HEK293 (cell line): ENCODE results near the gene SHE.
A peak's percentile ranks its signal among the peaks of the same experiment; 100 is the strongest.

ENCODE experiments used
- CTCF ChIA-PET: fragments of 350-600 bp; formaldehyde crosslinking; extraction: SDS; loops from one replicate; lab custom pipeline; 2021; ENCODE audit warnings: antibody characterized with exemption; lab: Yijun Ruan, JAX
- POLR2A ChIA-PET: fragments of 300-600 bp; formaldehyde crosslinking; extraction: SDS; loops from one replicate; lab custom pipeline; 2020; ENCODE audit warnings: antibody characterized with exemption, inconsistent platforms; lab: Yijun Ruan, JAX
- H3K27ac ChIP-seq: fragments of 200-500 bp; sonication (Bioruptor generic); 2 replicates; pipeline ENCODE4 v1.5.1; 2014; ENCODE audit warnings: low read depth, low read length, control low read depth, inconsistent platforms; ENCODE audit errors: extremely low read depth
- H3K36me3 ChIP-seq, 2 experiments: fragments of 200-500 bp in 1 of 2; sonication (Bioruptor generic) in 1 of 2; 1 replicate in 1 of 2; 2 replicates in 1 of 2; pipeline ENCODE4 v1.5.1; 2014 to 2017; ENCODE audit warnings: inconsistent platforms in 2 of 2, low read length in 2 of 2; ENCODE audit not compliant: control insufficient read depth in 2 of 2, insufficient read depth in 1 of 2
- H3K4me1 ChIP-seq: fragments of 200-500 bp; sonication (Bioruptor generic); 2 replicates; pipeline ENCODE4 v1.5.1; 2014; ENCODE audit warnings: mild to moderate bottlenecking, low read length, inconsistent platforms; ENCODE audit not compliant: control insufficient read depth, insufficient read depth
- H3K4me3 ChIP-seq: 2 replicates; pipeline ENCODE4 v1.5.1; 2011; ENCODE audit warnings: low read depth, mild to moderate bottlenecking, control low read depth, low read length, moderate library complexity
- H3K9me3 ChIP-seq: fragments of 200-500 bp; sonication (Bioruptor generic); 2 replicates; pipeline ENCODE4 v1.5.1; 2014; ENCODE audit warnings: low read depth, low read length, inconsistent platforms; ENCODE audit not compliant: control insufficient read depth, insufficient read depth
- HIC1 ChIP-seq: fragments of 450-650 bp; formaldehyde crosslinking; IDR thresholded peaks from 2 replicates; pipeline ENCODE4 v1.5.1; 2016; ENCODE audit warnings: missing biosample characterization, missing genetic modification characterization
- IKZF3 ChIP-seq: fragments of 450-650 bp; IDR thresholded peaks from 2 replicates; pipeline ENCODE4 v1.5.0; 2018; ENCODE audit warnings: missing biosample characterization, mild to moderate bottlenecking, missing genetic modification characterization, moderate library complexity
- KLF8 ChIP-seq: fragments of 450-650 bp; formaldehyde crosslinking; IDR thresholded peaks from 2 replicates; pipeline ENCODE4 v1.5.1; 2016; ENCODE audit warnings: missing biosample characterization, missing genetic modification characterization
- MZF1 ChIP-seq: fragments of 450-650 bp; formaldehyde crosslinking; IDR thresholded peaks from 2 replicates; pipeline ENCODE4 v1.5.1; 2017; ENCODE audit warnings: missing biosample characterization, missing genetic modification characterization, borderline replicate concordance
- OSR2 ChIP-seq: fragments of 450-650 bp; formaldehyde crosslinking; IDR thresholded peaks from 2 replicates; pipeline ENCODE4 v1.5.1; 2016; ENCODE audit warnings: missing biosample characterization, missing genetic modification characterization
- PATZ1 ChIP-seq: fragments of 450-650 bp; formaldehyde crosslinking; IDR thresholded peaks from 2 replicates; pipeline ENCODE4 v1.5.1; 2016; ENCODE audit warnings: missing biosample characterization, missing genetic modification characterization
- REPIN1 ChIP-seq: fragments of 450-650 bp; formaldehyde crosslinking; IDR thresholded peaks from 2 replicates; pipeline ENCODE4 v1.5.1; 2017; ENCODE audit warnings: missing biosample characterization, missing genetic modification characterization, low read depth
- YY1 ChIP-seq: fragments of 450-650 bp; formaldehyde crosslinking; IDR thresholded peaks from 2 replicates; pipeline ENCODE4 v1.5.1; 2018; ENCODE audit warnings: missing biosample characterization, missing genetic modification characterization
- ZBTB26 ChIP-seq: fragments of 450-650 bp; formaldehyde crosslinking; optimal IDR thresholded peaks from 2 replicates; pipeline ENCODE3; 2016; ENCODE audit warnings: missing biosample characterization, mild to moderate bottlenecking, missing genetic modification characterization
- ZBTB49 ChIP-seq: fragments of 450-650 bp; formaldehyde crosslinking; IDR thresholded peaks from 2 replicates; pipeline ENCODE4 v1.5.1; 2016; ENCODE audit warnings: missing biosample characterization, missing genetic modification characterization, low read depth
- ZEB2 ChIP-seq: fragments of 450-650 bp; formaldehyde crosslinking; IDR thresholded peaks from 2 replicates; pipeline ENCODE4 v1.5.1; 2016; ENCODE audit warnings: missing biosample characterization, missing genetic modification characterization
- ZNF10 ChIP-seq: fragments of 450-650 bp; formaldehyde crosslinking; IDR thresholded peaks from 2 replicates; pipeline ENCODE4 v1.5.1; 2017; ENCODE audit warnings: missing biosample characterization, missing genetic modification characterization
- ZNF184 ChIP-seq: fragments of 450-650 bp; IDR thresholded peaks from 2 replicates; pipeline ENCODE4 v1.5.1; 2018; ENCODE audit warnings: missing biosample characterization, mild to moderate bottlenecking, missing genetic modification characterization
- ZNF2 ChIP-seq: fragments of 450-650 bp; formaldehyde crosslinking; IDR thresholded peaks from 2 replicates; pipeline ENCODE4 v1.5.1; 2016; ENCODE audit warnings: missing biosample characterization, missing genetic modification characterization
- ZNF341 ChIP-seq: fragments of 450-650 bp; formaldehyde crosslinking; IDR thresholded peaks from 2 replicates; pipeline ENCODE4; 2016; ENCODE audit warnings: low read depth, missing biosample characterization, missing genetic modification characterization
- ZNF354C ChIP-seq: fragments of 450-650 bp; formaldehyde crosslinking; IDR thresholded peaks from 2 replicates; pipeline ENCODE4 v1.5.1; 2016; ENCODE audit warnings: missing biosample characterization, missing genetic modification characterization, low read depth, borderline replicate concordance
- ZNF362 ChIP-seq: fragments of 450-650 bp; formaldehyde crosslinking; IDR thresholded peaks from 2 replicates; pipeline ENCODE4 v1.5.1; 2016; ENCODE audit warnings: missing biosample characterization, missing genetic modification characterization
- ZNF391 ChIP-seq: fragments of 450-650 bp; formaldehyde crosslinking; IDR thresholded peaks from 2 replicates; pipeline ENCODE4 v1.5.1; 2016; ENCODE audit warnings: low read depth, missing biosample characterization, missing genetic modification characterization, borderline replicate concordance
- ZNF48 ChIP-seq: fragments of 450-650 bp; formaldehyde crosslinking; IDR thresholded peaks from 2 replicates; pipeline ENCODE4 v1.5.1; 2016; ENCODE audit warnings: missing biosample characterization, missing genetic modification characterization
- ZNF514 ChIP-seq: fragments of 450-650 bp; formaldehyde crosslinking; IDR thresholded peaks from 2 replicates; pipeline ENCODE4 v1.5.1; 2016; ENCODE audit warnings: missing biosample characterization, missing genetic modification characterization
- ZNF548 ChIP-seq: fragments of 450-650 bp; formaldehyde crosslinking; IDR thresholded peaks from 2 replicates; pipeline ENCODE4 v1.5.1; 2016; ENCODE audit warnings: missing biosample characterization, missing genetic modification characterization
- ZNF670 ChIP-seq: fragments of 450-650 bp; formaldehyde crosslinking; IDR thresholded peaks from 2 replicates; pipeline ENCODE4 v1.5.1; 2016; ENCODE audit warnings: missing biosample characterization, missing genetic modification characterization, low read depth
- ZSCAN23 ChIP-seq: fragments of 450-650 bp; formaldehyde crosslinking; IDR thresholded peaks from 2 replicates; pipeline ENCODE4 v1.5.1; 2016; ENCODE audit warnings: missing biosample characterization, missing genetic modification characterization
- ZXDB ChIP-seq: fragments of 450-650 bp; formaldehyde crosslinking; IDR thresholded peaks from 2 replicates; pipeline ENCODE4 v1.5.1; 2016; ENCODE audit warnings: missing biosample characterization, missing genetic modification characterization

SHE gene

GRCh38 chr1:154529308-154529707 is 27.1 kb upstream of the SHE start:
- no peak overlapping the region for H3K27ac ChIP-seq
- TF ChIP-seq IKZF3 (tag by site-specific recombination) (no peak), ZNF341 (tag by site-specific recombination) (no peak), ZEB2 (tag by site-specific recombination) (no peak), ZNF362 (tag by site-specific recombination) (no peak), ZNF354C (tag by site-specific recombination) (no peak), MZF1 (tag by site-specific recombination) (no peak)
- ChIA-PET CTCF (interaction anchor here (0.7 to 1.3 kb wide), 2 partner anchors 17 to 61 kb away, joined by 3 to 4 read pairs; no protein-coding TSS in a partner anchor), POLR2A (no interaction called here)
- no peaks in the 10 kb centered on the region for H3K9me3 ChIP-seq
- no peaks in the 10 kb centered on the region for H3K36me3 ChIP-seq
- no peak overlapping the region for H3K4me3 ChIP-seq
- no peaks in the 10 kb centered on the region for H3K4me1 ChIP-seq

- CTCF ChIA-PET = no interaction called here
- H3K27ac ChIP-seq = peak overlapping the region; percentile 40; the same call in 1 of the 2 replicates
- TF ChIP-seq REPIN1 (no peak), ZNF548 (tag by site-specific recombination) (no peak), ZNF391 (tag by site-specific recombination) (no peak), ZNF362 (tag by site-specific recombination) (no peak), HIC1 (tag by site-specific recombination) (0 out of 2 replicates have a peak, but pooled peaks have one; percentile 12), KLF8 (peak; percentile 75), ZSCAN23 (tag by site-specific recombination) (0 out of 2 replicates have a peak, but pooled peaks have one; percentile 13), ZNF670 (tag by site-specific recombination) (no peak), ZNF2 (tag by site-specific recombination) (no peak), YY1 (tag by site-specific recombination) (no peak), OSR2 (tag by site-specific recombination) (peak; percentile 93), ZNF48 (tag by site-specific recombination) (no peak), ZEB2 (tag by site-specific recombination) (no peak), PATZ1 (tag by site-specific recombination) (no peak), ZBTB49 (tag by site-specific recombination) (no peak), ZNF10 (tag by site-specific recombination) (no peak; the same call in 1 of the 2 replicates), ZXDB (tag by site-specific recombination) (peak; percentile 87), ZBTB26 (tag by site-specific recombination) (no peak), ZNF184 (tag by site-specific recombination) (peak; percentile 10; the same call in 1 of the 2 replicates), ZNF514 (no peak)
These were observed 25.0 kb upstream of the SHE start for GRCh38 chr1:154527192-154527591.

More at GRCh38 chr1:154527192-154527591, 25.0 kb upstream of the SHE start:
- POLR2A ChIA-PET = no interaction called here
- Histone ChIP-seq H3K9me3 (no peaks in the 10 kb centered on the region), H3K4me3 (no peak overlapping the region), H3K36me3 (no peaks in the 10 kb centered on the region), H3K4me1 (no peaks in the 10 kb centered on the region)
